H9 (cell line): ENCODE data around the gene ITGB8. TPM values are rescaled to one million over a fixed set of nuclear protein-coding genes. Genes with fewer than 3 reads are reported as not detected.

ENCODE experiments used
- DNase-seq: peaks from one replicate; pipeline ENCODE4 v3.0.0-alpha.2; 2017
- H2AFZ ChIP-seq: one replicate; pipeline ENCODE4 v1.6.1; 2013; ENCODE audit warnings: mild to moderate bottlenecking, low read length, control low read depth, moderate library complexity
- H2AK5ac ChIP-seq: 2 replicates; pipeline ENCODE4 v1.6.1; 2013; ENCODE audit warnings: low read length, control low read depth, mixed read lengths; ENCODE audit not compliant: insufficient read length
- H2BK120ac ChIP-seq: one replicate; pipeline ENCODE4 v1.6.1; 2013; ENCODE audit warnings: low read depth, mild to moderate bottlenecking, low read length, control low read depth, inconsistent platforms; ENCODE audit not compliant: poor library complexity, severe bottlenecking
- H2BK12ac ChIP-seq: 2 replicates; pipeline ENCODE4 v1.6.1; 2013; ENCODE audit warnings: low read length, control low read depth, mixed read lengths, low read depth; ENCODE audit not compliant: insufficient read length
- H2BK15ac ChIP-seq: 2 replicates; pipeline ENCODE4 v1.6.1; 2013; ENCODE audit warnings: low read depth, low read length, control low read depth
- H2BK20ac ChIP-seq: one replicate; pipeline ENCODE4 v1.6.1; 2013; ENCODE audit warnings: low read depth, mild to moderate bottlenecking, low read length, control low read depth, inconsistent platforms; ENCODE audit not compliant: poor library complexity, severe bottlenecking
- H2BK5ac ChIP-seq: 2 replicates; pipeline ENCODE4 v1.6.1; 2013; ENCODE audit warnings: low read length, control low read depth, mixed read lengths; ENCODE audit not compliant: insufficient read length
- H3K14ac ChIP-seq: 2 replicates; pipeline ENCODE4 v1.6.1; 2013; ENCODE audit warnings: low read length, control low read depth; ENCODE audit not compliant: insufficient read depth
- H3K18ac ChIP-seq: 2 replicates; pipeline ENCODE4 v1.6.1; 2013; ENCODE audit warnings: low read depth, mild to moderate bottlenecking, mixed read lengths, low read length, control low read depth; ENCODE audit not compliant: insufficient read length
- H3K23ac ChIP-seq: 2 replicates; pipeline ENCODE4 v1.6.1; 2013; ENCODE audit warnings: low read length, control low read depth, mixed read lengths, low read depth; ENCODE audit not compliant: insufficient read length
- H3K23me2 ChIP-seq: 2 replicates; pipeline ENCODE4 v1.6.1; 2013; ENCODE audit warnings: low read depth, mild to moderate bottlenecking, mixed read lengths, low read length, control low read depth; ENCODE audit not compliant: insufficient read length, poor library complexity, severe bottlenecking
- H3K27ac ChIP-seq: 2 replicates; pipeline ENCODE4 v1.5.1; 2013; ENCODE audit warnings: low read length, control low read depth, mixed read lengths, low read depth; ENCODE audit not compliant: insufficient read length
- H3K27me3 ChIP-seq: 2 replicates; pipeline ENCODE4 v1.6.1; 2013; ENCODE audit warnings: low read length, control low read depth, inconsistent platforms; ENCODE audit not compliant: insufficient read depth
- H3K4ac ChIP-seq: 2 replicates; pipeline ENCODE4 v1.6.1; 2013; ENCODE audit warnings: low read depth, mild to moderate bottlenecking, control low read depth, inconsistent platforms, low read length, moderate library complexity
- H3K4me1 ChIP-seq: 2 replicates; pipeline ENCODE4 v1.6.1; 2013; ENCODE audit warnings: low read length, control low read depth, inconsistent platforms; ENCODE audit not compliant: insufficient read depth
- H3K4me2 ChIP-seq: 2 replicates; pipeline ENCODE4 v1.6.1; 2013; ENCODE audit warnings: low read length, control low read depth, mixed read lengths; ENCODE audit not compliant: insufficient read length, insufficient read depth
- H3K56ac ChIP-seq: 2 replicates; pipeline ENCODE4 v1.6.1; 2013; ENCODE audit warnings: low read depth, mild to moderate bottlenecking, mixed read lengths, low read length, control low read depth; ENCODE audit not compliant: insufficient read length
- H3K79me1 ChIP-seq: 2 replicates; pipeline ENCODE4 v1.6.1; 2013; ENCODE audit warnings: low read depth, mild to moderate bottlenecking, moderate library complexity, low read length, control low read depth, inconsistent platforms; ENCODE audit not compliant: insufficient read depth, poor library complexity, severe bottlenecking
- H3K79me2 ChIP-seq: 2 replicates; pipeline ENCODE4 v1.6.1; 2013; ENCODE audit warnings: low read length, control low read depth, inconsistent platforms; ENCODE audit not compliant: insufficient read depth
- H3K9ac ChIP-seq: 2 replicates; pipeline ENCODE4 v1.6.1; 2013; ENCODE audit warnings: low read length, control low read depth, mixed read lengths; ENCODE audit not compliant: insufficient read length; ENCODE audit errors: extremely low read depth
- H3K9me3 ChIP-seq: one replicate; pipeline ENCODE4 v1.6.1; 2013; ENCODE audit warnings: low read depth, low read length, inconsistent platforms; ENCODE audit not compliant: control insufficient read depth
- H3T11ph ChIP-seq: one replicate; pipeline ENCODE4 v1.6.1; 2013; ENCODE audit warnings: mild to moderate bottlenecking, low read length, control low read depth, inconsistent platforms
- H4K20me1 ChIP-seq: one replicate; pipeline ENCODE4 v1.6.1; 2013; ENCODE audit not compliant: control insufficient read depth, insufficient read length, insufficient read depth
- H4K5ac ChIP-seq: 2 replicates; pipeline ENCODE4 v1.6.1; 2013; ENCODE audit warnings: low read depth, mild to moderate bottlenecking, mixed read lengths, low read length, control low read depth; ENCODE audit not compliant: insufficient read length
- H4K8ac ChIP-seq: replicated peaks from 2 replicates; pipeline ENCODE4 v1.6.1; 2013; ENCODE audit warnings: low read length, control low read depth, mixed read lengths, low read depth; ENCODE audit not compliant: insufficient read length
- H4K91ac ChIP-seq: 2 replicates; pipeline ENCODE4 v1.6.1; 2013; ENCODE audit warnings: low read depth, mild to moderate bottlenecking, moderate library complexity, mixed read lengths, low read length, control low read depth; ENCODE audit not compliant: insufficient read length
- H3K27ac Mint-ChIP-seq, 3 experiments: 2 replicates in 2 of 3; 3 replicates in 1 of 3; pipeline ENCODE4 v1.8.0; 2020 to 2021; ENCODE audit warnings: mixed read lengths in 3 of 3, mild to moderate bottlenecking in 1 of 3, moderate library complexity in 1 of 3
- H3K27me3 Mint-ChIP-seq: 2 replicates; pipeline ENCODE4 v1.8.0; 2021; ENCODE audit warnings: low read depth, mild to moderate bottlenecking, moderate library complexity, mixed read lengths
- H3K36me3 Mint-ChIP-seq, 3 experiments: 2 replicates in 2 of 3; 3 replicates in 1 of 3; pipeline ENCODE4 v1.8.0; 2020 to 2021; ENCODE audit warnings: low read depth in 3 of 3, mixed read lengths in 3 of 3; ENCODE audit not compliant: insufficient read depth in 1 of 3
- H3K4me1 Mint-ChIP-seq, 2 experiments: 2 replicates each; pipeline ENCODE4 v1.8.0; 2020; ENCODE audit warnings: mixed read lengths in 2 of 2
- H3K4me3 Mint-ChIP-seq, 2 experiments: 2 replicates in 1 of 2; 3 replicates in 1 of 2; pipeline ENCODE4 v1.8.0; 2020 to 2021; ENCODE audit warnings: mild to moderate bottlenecking in 2 of 2, mixed read lengths in 2 of 2, moderate library complexity in 1 of 2
- H3K9me3 Mint-ChIP-seq, 2 experiments: 2 replicates in 1 of 2; 3 replicates in 1 of 2; pipeline ENCODE4 v1.8.0; 2020; ENCODE audit warnings: mild to moderate bottlenecking in 2 of 2, mixed read lengths in 2 of 2, moderate library complexity in 1 of 2
- CTCF ChIP-seq: fragments of 200-600 bp; sonication (generic); conservative IDR thresholded peaks from 3 replicates; pipeline ENCODE4 v1.8.0; 2021; ENCODE audit warnings: antibody characterized with exemption, mild to moderate bottlenecking
- WGBS: extraction: QIAGEN DNeasy Blood & Tissue Kit; methylation state at CpG from one replicate; pipeline ENCODE4 v1.1.7; 2013; ENCODE audit warnings: missing lambda C conversion rate, low lambda C conversion rate, mixed read lengths; ENCODE audit not compliant: insufficient read length; ENCODE audit errors: extremely low coverage; 5-methylcytosine and 5-hydroxymethylcytosine counted together
- total RNA-seq: library from RNA; stranded (reverse); gene quantifications from 2 replicates; pipeline ENCODE4 v1.2.1, GENCODE V29; 2021

ITGB8 gene
- total RNA-seq, 1 experiment from 2014 or later = 7.6 TPM

GRCh38 chr7:20454202-20454601, 123.5 kb downstream of the ITGB8 start:
- no peak overlapping the region for H3K4me3 Mint-ChIP-seq
- no peak overlapping the region for H3K4me2 ChIP-seq

More at GRCh38 chr7:20454202-20454601, 123.5 kb downstream of the ITGB8 start:
- Mint-ChIP-seq H3K27ac (no peak overlapping the region), H3K4me1 (no peaks in the 10 kb centered on the region), H3K9me3 (no peaks in the 10 kb centered on the region), H3K36me3 (no peaks in the 10 kb centered on the region), H3K27me3 (no peaks in the 10 kb centered on the region)
- Histone ChIP-seq H3T11ph (no peak overlapping the region), H3K18ac (no peak overlapping the region), H3K79me1 (no peaks in the 10 kb centered on the region), H2AFZ (no peak overlapping the region), H3K9me3 (no peaks in the 10 kb centered on the region), H2BK20ac (no peak overlapping the region), H4K20me1 (no peaks in the 10 kb centered on the region), H3K23me2 (no peaks in the 10 kb centered on the region), H4K91ac (no peak overlapping the region), H3K9ac (no peak overlapping the region), H4K8ac (no peak overlapping the region), H3K79me2 (no peaks in the 10 kb centered on the region), H3K27me3 (no peaks in the 10 kb centered on the region), H2BK120ac (no peak overlapping the region), H3K14ac (no peak overlapping the region), H2AK5ac (no peak overlapping the region), H2BK12ac (no peak overlapping the region), H3K27ac (no peak overlapping the region), H3K4ac (no peak overlapping the region), H3K4me1 (no peaks in the 10 kb centered on the region), H3K56ac (no peak overlapping the region), H4K5ac (no peak overlapping the region), H3K23ac (no peak overlapping the region), H2BK15ac (no peak overlapping the region), H2BK5ac (no peak overlapping the region)
- no peak for DNase-seq
- TF ChIP-seq CTCF = no peak
- WGBS = no CpG with 5 or more reads among the region's 4 CpGs
